GM19240 (cell line): ENCODE measurements around the gene HPCAL1.

Source experiments
- DNase-seq: peaks from one replicate; pipeline ENCODE4 v3.0.0; 2011; ENCODE audit warnings: low spot score; ENCODE audit not compliant: insufficient read length

The HPCAL1 gene

DNA sequence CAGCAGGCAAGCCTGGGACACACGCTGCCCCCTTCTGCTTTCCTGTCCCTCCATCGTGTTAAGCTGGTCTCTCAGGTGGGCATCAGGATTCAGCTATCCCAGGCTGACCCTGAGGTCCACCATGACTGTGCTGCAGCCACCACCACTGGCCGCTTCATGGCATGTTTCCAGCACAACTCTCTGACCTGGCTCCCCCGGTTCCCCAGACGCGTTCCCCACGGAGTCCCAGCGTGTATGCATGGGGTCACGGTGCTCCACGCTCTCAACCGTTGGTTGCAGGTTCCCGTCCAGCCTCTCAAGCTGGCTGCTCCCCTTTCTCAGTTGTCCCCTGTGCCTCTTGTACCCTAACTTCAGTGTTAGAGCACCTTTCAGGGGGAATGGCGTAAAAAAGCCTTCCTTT is 20.3 kb downstream of the HPCAL1 start:
- DNase-seq, result no peak

DNA sequence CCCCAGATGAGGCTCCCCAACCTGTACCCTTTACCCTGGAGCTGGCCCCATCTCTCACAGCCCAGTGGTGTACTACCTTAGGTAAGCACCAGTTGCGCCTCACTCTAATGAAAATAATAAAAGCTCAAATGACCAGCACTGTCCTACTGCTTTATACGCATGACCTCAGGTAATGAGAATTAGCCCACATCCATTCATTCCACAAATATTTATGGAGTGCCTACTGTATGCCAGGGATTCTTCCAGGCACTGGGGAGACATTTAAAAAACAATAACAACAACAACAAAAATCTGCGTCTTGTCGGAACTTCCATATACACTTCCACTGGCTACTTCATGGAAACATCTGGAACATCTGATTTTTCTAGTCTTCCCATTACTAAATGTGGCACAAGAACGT is 20.8 kb downstream of the HPCAL1 start:
- no peak for DNase-seq

DNA sequence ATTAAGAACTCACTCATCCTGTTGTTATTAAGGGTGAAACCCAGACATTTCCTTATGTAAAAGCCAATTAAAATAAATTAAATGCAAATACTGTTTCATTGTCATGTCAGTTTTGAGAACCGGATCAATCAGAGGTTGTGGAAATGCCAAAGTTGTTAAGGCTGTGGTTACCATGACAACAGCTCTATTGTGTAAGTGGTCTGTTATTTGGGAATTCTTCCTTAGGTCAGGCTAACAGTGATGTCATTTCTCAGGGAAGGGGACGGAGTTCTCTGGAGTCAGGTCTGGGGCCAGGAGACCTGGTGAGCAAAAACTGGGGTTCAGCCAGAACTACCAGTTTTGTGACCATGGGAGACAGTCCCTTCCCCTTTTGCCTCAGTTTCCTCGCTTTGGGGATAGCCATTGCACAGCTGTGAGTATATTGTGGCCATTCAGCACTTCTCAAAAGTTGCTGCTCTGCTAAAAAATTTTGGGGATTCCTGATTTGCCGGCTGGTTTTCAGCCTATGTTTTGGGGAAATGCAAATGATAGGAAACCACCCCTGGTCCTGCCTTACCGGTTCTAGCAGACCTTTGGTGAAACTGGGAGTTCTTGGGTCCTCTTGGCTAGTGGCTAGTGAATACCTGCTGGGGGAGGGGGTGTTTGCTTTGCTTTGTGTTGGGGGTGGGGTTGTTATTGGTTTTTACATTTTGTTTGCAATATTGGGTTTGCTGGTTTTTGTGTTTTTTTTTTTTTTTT is 21.6 kb downstream of the HPCAL1 start:
- no peak for DNase-seq

DNA sequence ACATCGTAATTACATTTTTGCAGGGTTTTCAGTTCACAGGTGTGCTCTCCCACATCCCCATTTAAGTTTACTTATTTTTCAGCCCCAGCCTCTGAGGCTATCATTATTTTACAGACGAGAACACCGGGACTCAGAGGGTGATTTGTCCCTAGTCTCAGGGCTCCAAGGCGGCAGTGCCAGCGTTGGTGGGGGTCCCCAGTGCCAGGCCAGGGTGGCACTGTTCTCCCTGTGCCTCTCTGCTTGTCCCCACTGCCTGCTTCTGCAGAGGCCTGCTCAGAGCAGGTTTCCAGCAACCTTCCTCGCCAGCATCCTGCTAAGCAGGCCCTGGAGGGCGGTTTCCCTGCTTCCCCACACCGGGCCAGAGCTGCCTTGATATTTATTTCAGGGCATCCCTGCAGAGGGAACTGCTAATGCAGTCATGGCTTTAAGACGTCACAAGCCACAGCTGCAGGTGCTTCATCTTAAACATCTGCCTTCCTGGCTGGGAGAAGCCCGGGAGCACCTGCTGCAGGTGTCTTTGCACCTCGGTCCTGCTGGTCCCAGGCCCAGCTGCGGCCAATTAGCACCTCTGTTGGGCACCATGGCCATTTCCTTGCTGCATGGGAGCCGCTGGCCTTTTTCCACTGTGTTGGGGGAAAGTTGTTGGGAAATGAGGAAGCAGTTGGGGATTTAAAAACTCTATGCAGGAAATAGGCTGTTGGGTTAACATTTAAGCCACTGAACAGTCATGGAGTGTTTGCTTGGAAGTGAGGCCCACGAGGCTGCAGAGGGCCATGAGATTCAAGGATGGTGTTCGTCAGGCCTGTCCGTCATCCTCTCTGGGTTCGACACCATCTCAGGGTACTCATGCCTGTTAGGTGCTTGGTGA is 22.8 kb downstream of the HPCAL1 start:
- DNase-seq, result no peak

- no peak for DNase-seq
Measured at GRCh38 chr2:10326151-10326616, 23.5 kb downstream of the HPCAL1 start.

DNA sequence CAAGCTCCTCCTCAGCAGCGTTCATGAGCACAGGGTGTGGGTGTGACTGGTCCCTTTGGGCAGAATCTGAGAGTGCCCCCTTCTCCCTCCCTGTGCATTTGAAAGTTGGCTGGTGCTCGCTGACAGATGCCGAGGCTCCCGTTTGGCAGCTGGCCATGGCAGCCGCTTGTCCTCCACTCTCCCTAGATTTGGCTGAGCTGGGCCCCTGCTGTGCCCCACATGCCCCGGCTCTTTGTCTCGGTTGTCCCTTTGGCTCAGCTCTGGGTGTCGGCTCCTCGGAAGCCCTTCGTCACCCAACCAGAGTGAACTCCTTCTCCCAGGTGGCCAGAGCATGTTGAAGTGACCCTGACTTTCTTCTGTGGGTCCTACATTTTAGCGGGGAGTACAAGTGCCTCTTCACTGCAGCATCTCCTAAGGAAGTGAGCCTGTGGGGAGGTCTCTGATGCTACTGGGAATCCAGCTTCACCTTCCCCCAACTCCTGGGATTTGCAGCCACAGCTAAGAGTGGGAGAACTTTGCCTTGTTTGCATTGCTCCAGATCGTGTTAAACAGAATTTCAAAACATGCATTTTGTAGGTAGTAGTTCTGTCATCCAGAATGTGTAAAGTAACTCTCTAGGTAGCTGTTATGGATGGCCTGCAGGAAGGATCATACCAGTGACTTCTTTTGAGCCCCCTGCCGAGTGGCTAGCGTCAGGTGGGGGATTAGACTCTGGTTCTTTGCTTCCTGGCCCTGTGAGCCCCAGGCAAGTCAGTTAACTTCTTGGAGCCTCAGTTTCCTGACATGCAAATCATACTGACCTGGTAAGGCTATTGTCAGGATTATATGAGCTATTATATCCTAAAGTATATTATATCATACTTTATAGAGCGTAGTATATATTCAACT is 24.2 kb downstream of the HPCAL1 start:
- no peak for DNase-seq

DNA sequence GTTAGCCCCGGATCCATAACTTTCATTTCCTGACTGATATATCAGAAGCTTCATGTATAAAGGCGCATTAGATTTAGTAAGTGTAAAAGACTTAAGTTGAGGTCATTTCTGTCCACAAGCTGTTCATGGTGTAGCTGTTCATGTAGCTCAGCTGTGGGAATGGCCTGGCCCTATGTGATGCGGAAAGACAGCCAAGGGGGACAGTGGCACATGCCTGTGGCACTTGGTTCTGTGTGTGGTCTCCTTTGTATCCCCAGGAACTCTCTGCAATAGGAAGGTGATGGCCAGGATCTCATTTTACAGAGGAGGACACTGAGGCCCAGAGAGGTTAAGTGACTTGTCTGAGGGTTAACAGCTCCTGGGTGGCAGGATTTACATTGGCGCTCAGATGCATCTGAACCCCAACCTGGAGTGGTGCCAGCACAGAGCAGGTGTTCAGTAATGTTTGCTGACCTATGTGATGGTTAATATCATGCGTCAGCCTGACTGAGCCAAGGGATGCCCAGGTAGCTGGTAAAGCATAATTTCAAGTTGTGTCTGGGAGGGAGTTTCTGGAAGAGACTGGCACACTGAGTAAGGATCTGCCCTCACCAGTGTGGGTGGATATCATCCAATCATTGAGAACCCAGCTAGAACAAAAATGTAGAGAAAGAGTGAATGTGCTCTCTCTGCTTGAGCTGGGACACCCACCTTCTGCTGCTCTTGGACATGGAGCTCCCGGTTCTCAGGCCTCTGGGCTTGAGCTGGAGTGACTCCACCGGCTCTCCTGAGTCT is 25.4 kb downstream of the HPCAL1 start:
- DNase-seq, result no peak

GRCh38 chr2:10328670-10329579 is 26.2 kb downstream of the HPCAL1 start:
- no peak for DNase-seq

GRCh38 chr2:10329580-10329879 is 26.8 kb downstream of the HPCAL1 start:
- DNase-seq, result no peak

DNA sequence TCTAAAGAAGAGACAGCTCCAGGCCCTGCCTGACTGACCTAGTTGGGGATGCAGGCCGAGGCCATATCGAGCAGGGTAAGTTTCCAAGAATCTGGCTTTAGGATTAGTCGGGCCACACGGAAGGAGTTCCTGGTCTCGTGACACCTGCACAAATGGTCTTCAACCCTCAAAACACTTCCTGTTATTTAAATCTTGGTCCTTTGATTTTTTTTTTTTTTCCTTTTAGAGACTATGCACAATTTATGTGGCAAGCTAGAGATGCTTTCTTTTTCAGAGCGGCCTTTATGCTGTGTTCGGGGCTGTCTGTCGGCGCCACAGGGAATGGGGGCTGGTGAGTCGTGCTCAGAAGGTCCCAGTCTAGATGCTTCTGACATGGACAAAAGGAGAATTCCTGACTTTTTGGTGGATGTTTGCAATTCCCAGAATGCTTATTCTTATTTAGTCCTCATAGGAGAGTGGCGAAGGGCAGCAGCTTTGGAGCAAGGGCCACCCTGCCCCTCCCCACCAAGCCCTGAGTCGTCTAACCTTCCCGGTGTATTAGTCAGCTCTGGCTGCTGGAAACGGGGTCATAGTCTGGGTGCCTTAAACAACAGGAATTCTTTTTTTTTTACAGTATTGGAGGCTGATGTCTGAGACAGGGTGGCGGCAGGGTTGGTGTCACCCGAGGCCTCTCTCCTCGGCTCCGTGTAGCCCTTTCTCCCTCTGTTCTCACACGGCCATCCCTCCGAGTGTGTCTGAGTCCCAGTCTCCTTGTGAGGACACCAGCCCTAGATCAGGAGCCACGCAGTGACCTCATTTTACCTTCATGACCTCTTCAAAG is 27.4 kb downstream of the HPCAL1 start:
- no peak for DNase-seq

- DNase-seq, result no peak
Measured at GRCh38 chr2:10330700-10331026, 28.0 kb downstream of the HPCAL1 start.

GRCh38 chr2:10331027-10331701 is 28.5 kb downstream of the HPCAL1 start:
- peak; percentile 41 for DNase-seq

DNA sequence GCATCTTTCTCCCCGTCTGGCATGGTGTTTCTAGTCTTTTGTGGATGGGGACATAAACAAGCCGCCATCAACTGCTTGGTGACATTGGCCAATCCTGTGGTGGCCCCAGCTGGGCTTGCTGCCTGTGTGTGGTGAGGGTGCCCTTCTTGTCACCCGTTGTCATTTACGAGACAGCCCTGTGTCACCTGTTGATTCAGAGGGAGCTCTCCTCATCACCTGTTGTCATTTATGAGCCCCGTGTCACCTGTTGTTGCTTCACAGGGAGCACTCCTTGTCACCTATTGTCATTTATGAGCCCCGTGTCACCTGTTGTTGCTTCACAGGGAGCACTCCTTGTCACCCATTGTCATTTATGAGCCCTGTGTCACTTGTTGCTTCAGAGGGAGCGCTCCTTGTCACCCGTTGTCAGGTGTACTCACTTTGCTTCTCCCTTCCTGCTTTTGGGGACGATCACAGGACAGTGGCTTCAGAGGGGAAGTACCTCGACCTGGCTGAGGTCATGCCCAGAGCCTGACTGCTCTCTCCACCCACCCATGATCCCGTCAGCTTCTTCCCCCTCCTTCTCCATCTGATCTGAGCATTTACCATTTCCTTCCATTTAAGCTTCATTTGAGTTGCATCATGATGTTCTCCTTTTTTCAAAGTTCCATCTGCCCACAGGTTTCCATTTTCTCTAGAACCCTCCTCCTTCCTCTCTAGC is 29.1 kb downstream of the HPCAL1 start:
- peak; percentile 29 for DNase-seq

DNA sequence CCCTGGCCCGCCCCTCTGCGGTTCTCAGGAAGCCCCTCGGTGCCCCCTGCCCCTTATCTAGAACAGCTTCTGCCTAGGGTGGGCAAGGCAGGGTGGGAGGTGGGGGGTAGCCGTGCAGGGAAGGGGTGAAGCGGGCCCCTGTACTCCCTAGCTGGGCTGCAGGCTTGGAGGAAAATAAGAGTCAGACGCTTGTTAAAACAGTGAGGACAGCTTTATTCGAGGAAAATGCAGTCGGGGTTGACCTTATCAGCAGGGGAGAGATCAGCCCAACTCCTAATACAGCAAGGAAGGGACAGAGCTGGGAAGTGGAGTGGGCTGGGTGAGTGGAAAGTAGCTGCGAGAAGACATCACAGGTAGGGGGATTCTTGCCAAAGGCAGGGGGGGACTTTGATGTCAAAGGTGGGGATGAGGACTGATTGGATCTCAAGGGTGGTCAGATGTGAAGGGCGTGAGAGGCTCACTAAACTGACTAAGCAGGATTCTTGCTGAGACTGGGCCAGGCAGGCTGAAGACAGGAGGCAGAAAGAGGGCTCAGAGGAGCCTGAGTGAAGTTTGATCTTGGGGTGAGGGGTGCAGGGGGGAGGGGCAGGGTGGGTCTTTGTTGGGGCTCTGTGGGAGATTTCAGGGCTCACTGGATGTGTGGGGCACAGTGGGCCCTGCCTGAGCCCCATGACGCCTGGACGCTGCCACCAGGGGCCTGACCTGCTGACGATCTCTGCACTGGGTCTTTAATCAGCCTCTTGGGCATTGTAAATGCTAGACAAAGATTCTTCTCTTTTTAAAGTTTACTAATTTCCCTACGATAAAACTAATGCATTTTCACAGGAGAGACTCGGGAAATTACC is 29.9 kb downstream of the HPCAL1 start:
- DNase-seq, result no peak

DNA sequence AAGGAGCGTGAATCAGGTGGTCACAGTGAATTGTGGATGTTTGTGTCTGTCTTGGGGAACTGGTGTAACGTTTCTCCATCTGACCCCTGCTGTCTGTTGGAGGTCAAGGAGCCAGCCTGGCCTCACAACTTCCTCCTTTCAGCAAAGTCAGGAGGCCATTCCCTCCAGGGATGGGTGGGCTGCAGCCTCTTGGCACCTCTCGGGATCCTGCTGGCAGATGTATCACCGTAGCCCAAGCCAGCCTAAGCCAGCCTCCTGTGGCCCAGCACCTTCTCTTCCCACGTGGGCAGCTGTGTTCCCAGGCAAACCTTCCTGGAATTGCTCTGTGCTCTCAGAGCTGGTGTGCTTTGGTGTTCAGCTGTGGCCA is 30.5 kb downstream of the HPCAL1 start:
- DNase-seq, result no peak

GRCh38 chr2:10333966-10334365 is 31.3 kb downstream of the HPCAL1 start:
- no peak for DNase-seq
